GM12892 (cell line): Measurements from ENCODE around the gene PROSER3.
A peak's percentile ranks its signal among the peaks of the same experiment; 100 is the strongest.

Source experiments
- DNase-seq: peaks from one replicate; pipeline ENCODE4 v3.0.0; 2011; ENCODE audit not compliant: insufficient read length
- FAIRE-seq: peaks from 2 replicates; lab custom pipeline; 2011; peaks lifted over from hg19 to GRCh38; lab: Jason Lieb, UNC
- POLR2A ChIP-seq: IDR thresholded peaks from 2 replicates; pipeline ENCODE4 v1.6.1; 2011; ENCODE audit warnings: low read depth, low read length, control low read depth
- POLR2AphosphoS5 ChIP-seq: IDR thresholded peaks from 2 replicates; pipeline ENCODE4 v1.6.1; 2011; ENCODE audit warnings: low read depth, low read length, control low read depth
- TAF1 ChIP-seq: IDR thresholded peaks from 2 replicates; pipeline ENCODE4 v1.6.1; 2011; ENCODE audit warnings: low read depth, mild to moderate bottlenecking, control low read depth, low read length, borderline replicate concordance

PROSER3 gene

GRCh38 chr19:35724560-35724959 is 33.4 kb upstream of the PROSER3 start:
- TF ChIP-seq POLR2A, result no peak
- no peak for TF ChIP-seq TAF1
- TF ChIP-seq POLR2AphosphoS5, result no peak
- FAIRE-seq (no peak), DNase-seq (no peak)

DNA sequence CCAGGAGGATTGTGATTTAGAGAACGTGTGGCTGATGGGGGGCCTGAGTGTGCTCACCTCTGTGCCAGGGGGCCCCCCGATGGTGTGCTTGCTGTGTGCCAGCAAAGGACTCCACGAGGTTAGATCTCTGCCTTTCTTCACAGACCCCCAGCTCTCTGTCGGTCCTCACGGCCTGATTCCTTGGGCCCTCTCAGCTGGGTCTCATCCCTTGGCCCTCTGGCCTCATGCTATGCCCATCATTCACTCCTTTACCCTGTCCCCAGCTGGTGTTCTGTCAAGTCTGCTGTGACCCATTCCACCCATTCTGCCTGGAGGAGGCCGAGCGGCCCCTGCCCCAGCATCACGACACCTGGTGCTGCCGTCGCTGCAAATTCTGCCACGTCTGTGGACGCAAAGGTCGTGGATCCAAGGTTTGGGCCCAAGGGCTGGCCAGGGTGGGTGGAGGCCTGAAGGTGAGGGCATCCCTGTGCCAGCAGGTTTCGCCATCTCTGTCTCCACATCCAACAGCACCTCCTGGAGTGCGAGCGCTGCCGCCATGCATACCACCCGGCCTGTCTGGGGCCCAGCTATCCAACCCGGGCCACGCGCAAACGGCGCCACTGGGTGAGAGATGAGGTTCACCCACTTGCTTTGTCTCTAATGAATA is 32.6 kb upstream of the PROSER3 start:
- FAIRE-seq (no peak), DNase-seq (no peak)
- TF ChIP-seq POLR2A, result no peak
- no peak for TF ChIP-seq POLR2AphosphoS5
- TF ChIP-seq TAF1, result no peak

GRCh38 chr19:35727053-35727955 is 30.7 kb upstream of the PROSER3 start:
- no peak for FAIRE-seq

GRCh38 chr19:35727956-35728706 is 29.8 kb upstream of the PROSER3 start:
- FAIRE-seq (no peak), DNase-seq (peak; percentile 9)
- TF ChIP-seq POLR2A (no peak), TAF1 (no peak), POLR2AphosphoS5 (0 out of 2 replicates have a peak, but pooled peaks have one; percentile 8)

More at GRCh38 chr19:35727053-35727955, 30.7 kb upstream of the PROSER3 start:
- no peak for DNase-seq
- TF ChIP-seq TAF1 (no peak), POLR2AphosphoS5 (no peak)

- FAIRE-seq, result no peak
Observed at GRCh38 chr19:35729021-35729420, 29.0 kb upstream of the PROSER3 start.

GRCh38 chr19:35729763-35730162 is 28.2 kb upstream of the PROSER3 start:
- peak; percentile 20 for DNase-seq
- no peak for TF ChIP-seq TAF1
- TF ChIP-seq POLR2A, result peak; percentile 18; the same call in 1 of the 2 replicates
- FAIRE-seq, result no peak

More at GRCh38 chr19:35729021-35729420, 29.0 kb upstream of the PROSER3 start:
- TF ChIP-seq TAF1, result no peak
- no peak for TF ChIP-seq POLR2A
- no peak for DNase-seq

- no peak for TF ChIP-seq TAF1
- TF ChIP-seq POLR2A, result 0 out of 2 replicates have a peak, but pooled peaks have one; percentile 2
- no peak for TF ChIP-seq POLR2AphosphoS5
Observed at GRCh38 chr19:35730326-35730725, 27.6 kb upstream of the PROSER3 start.

DNA sequence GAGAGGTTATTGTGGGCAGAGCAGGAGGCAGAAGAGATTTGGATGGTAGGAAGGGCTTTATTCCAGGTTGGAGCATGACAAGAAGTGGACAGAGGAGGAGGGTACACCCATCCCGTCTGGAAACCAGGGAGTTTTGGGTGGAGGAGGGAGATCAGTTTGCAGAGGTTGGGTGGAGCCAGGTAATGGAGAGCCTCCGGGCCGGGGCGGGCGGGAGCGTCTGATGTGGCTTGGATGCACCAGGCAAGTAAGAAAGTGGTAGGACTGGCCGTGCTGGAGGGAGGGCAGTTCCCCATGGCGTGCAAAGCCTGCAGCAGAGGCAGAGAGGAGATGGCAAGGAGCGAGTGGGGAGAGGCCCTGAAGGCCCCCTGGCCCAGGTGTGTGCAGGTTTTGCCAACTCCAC is 26.6 kb upstream of the PROSER3 start:
- no peak for FAIRE-seq
- DNase-seq, result no peak
- TF ChIP-seq POLR2AphosphoS5 (no peak), TAF1 (no peak), POLR2A (no peak)

More at GRCh38 chr19:35730326-35730725, 27.6 kb upstream of the PROSER3 start:
- DNase-seq (peak; percentile 6), FAIRE-seq (no peak)

GRCh38 chr19:35731779-35732405 is 26.1 kb upstream of the PROSER3 start:
- FAIRE-seq, result no peak

GRCh38 chr19:35732540-35733179 is 25.3 kb upstream of the PROSER3 start:
- peak; percentile 20; the same call in 1 of the 2 replicates for TF ChIP-seq POLR2AphosphoS5
- no peak for TF ChIP-seq TAF1
- FAIRE-seq, result no peak
- no peak for DNase-seq

More at GRCh38 chr19:35731779-35732405, 26.1 kb upstream of the PROSER3 start:
- DNase-seq, result no peak
- TF ChIP-seq POLR2A (no peak), POLR2AphosphoS5 (no peak), TAF1 (no peak)
